Measurements from ENCODE around the gene STK32C.

GRCh38 chr10:132226586-132227405, 81.0 kb downstream of the STK32C start:
- TF ChIP-seq ZNF274 (IDR thresholded peaks at IDR 0.05; ENCODE audit: low read depth, low read length) (no peak), SUZ12 (IDR thresholded peaks at IDR 0.05; ENCODE audit: extremely low read depth, insufficient read depth, insufficient read length) (no peak)
